Measurements from ENCODE around the gene MBD4. TPM values are rescaled to one million over a fixed set of nuclear protein-coding genes. Genes with fewer than 3 reads are reported as not detected.

Gene MBD4
- total and polyA plus RNA-seq, 10 of the 15 experiments (the other 5 are each of a cell fraction or from before 2014, with no cell fraction given), result 17.7 to 59.0 (median 49.0) TPM

DNA sequence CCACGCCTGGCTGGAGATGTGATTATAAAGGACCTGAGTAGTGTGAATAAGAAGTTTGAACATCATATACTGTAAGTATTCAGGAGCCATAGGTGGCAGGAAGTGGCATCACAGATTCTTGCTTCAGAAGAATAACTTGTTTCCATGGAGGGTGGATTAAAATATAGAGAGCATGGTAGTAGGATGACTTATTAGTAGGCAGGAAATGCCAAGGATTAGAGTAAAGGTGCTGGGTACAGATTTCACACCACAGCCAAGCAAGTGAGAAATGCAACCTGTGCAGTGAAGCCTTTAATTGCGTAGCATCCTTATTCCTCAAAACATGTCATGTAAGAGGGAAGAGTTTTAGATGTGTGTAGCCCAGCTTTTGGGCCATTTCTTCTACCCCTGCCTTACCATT is 31.1 kb upstream of the MBD4 start (continued):
- TF ChIP-seq MEF2A (IDR thresholded peaks at IDR 0.05; ENCODE audit: insufficient read depth, low read depth, low read length) (no peak), NRF1 (conservative IDR thresholded peaks at IDR 0.05; ENCODE audit: low read depth, low read length) (no peak), TCF3 (IDR thresholded peaks at IDR 0.05; ENCODE audit: borderline replicate concordance, insufficient read depth, low read depth, low read length) (no peak), CUX1 (IDR thresholded peaks at IDR 0.05; ENCODE audit: insufficient replicate concordance, low read depth, low read length) (no peak)

GRCh38 chr3:129469026-129469425 is 29.3 kb upstream of the MBD4 start:
- Histone ChIP-seq H3K4me3 (no peak overlapping the region), H3K79me2 (ENCODE audit: control insufficient read depth, insufficient read depth, low read length) (no peaks in the 10 kb centered on the region), H3K36me3 (ENCODE audit: control insufficient read depth in 2 of 2, insufficient read depth in 2 of 2, low read length in 1 of 2) (no peaks in the 10 kb centered on the region; a peak in 1 of 4 replicates), H3K9ac (ENCODE audit: control insufficient read depth, insufficient read depth, low read length) (no peak overlapping the region), H3K4me1 (ENCODE audit: control insufficient read depth, insufficient read depth, low read length) (no peaks in the 10 kb centered on the region), H2AFZ (ENCODE audit: control insufficient read depth, low read depth, low read length) (no peak overlapping the region), H3K4me2 (ENCODE audit: control insufficient read depth, insufficient read depth) (no peak overlapping the region), H4K20me1 (ENCODE audit: control insufficient read depth, insufficient read depth) (no peaks in the 10 kb centered on the region), H3K9me3 (replicated peaks; ENCODE audit: control insufficient read depth, insufficient read depth, low read length) (no peaks in the 10 kb centered on the region), H3K27ac (ENCODE audit: control insufficient read depth, insufficient read depth) (no peak overlapping the region), H3K27me3 (replicated peaks in 1 of 2; ENCODE audit: control insufficient read depth in 2 of 2, insufficient read depth in 2 of 2, low read length in 1 of 2) (no peaks in the 10 kb centered on the region)
- BruUV-seq (replicated peaks), result no TSS peak
- 100% methylated on average over 2 of the region's 2 CpGs for WGBS (ENCODE audit: insufficient coverage, insufficient replicate concordance, low lambda C conversion rate, missing lambda C conversion rate)
- DNase-seq (ENCODE audit: low read depth, low spot score) (no peak), FAIRE-seq (no peak), ATAC-seq (no peak)
- intact Hi-C loops (cut with micrococcal nuclease; ENCODE audit: unreplicated experiment) (no loop called here), in situ Hi-C loops (cut with MboI) (no loop called here)
- RAD21 ChIA-PET (ENCODE audit: unreplicated experiment), result no interaction called here
- CTCF ChIA-PET, result interaction anchor here (0.6 to 1.8 kb wide), 4 partner anchors 13 to 473 kb away, joined by 3 to 4 read pairs (median 3); no protein-coding TSS in a partner anchor
- POLR2A ChIA-PET, result no interaction called here
- SMC1A ChIA-PET (ENCODE audit: uncharacterized antibody, unreplicated experiment), result interaction anchor here (1.2 to 1.9 kb wide), 4 partner anchors 12 to 86 kb away, joined by 3 to 4 read pairs (median 4); no protein-coding TSS in a partner anchor
- TF ChIP-seq RCOR1 (conservative IDR thresholded peaks at IDR 0.05; ENCODE audit: low read depth, low read length) (no peak), SKIL (IDR thresholded peaks at IDR 0.05; ENCODE audit: low read depth, poor library complexity, severe bottlenecking) (no peak)

Data from GM12878 (cell line).